HG02840 (cell line): ENCODE results near the gene SND1.
"Not testable (repeated sequence)": the region's sequence is repeated elsewhere in the genome, so short reads cannot be mapped to it uniquely, and the experiment has no call there.

ENCODE experiments used
- ATAC-seq: cut with Tn5 transposase; IDR thresholded peaks from one replicate; pipeline ENCODE4 v1.9.1; 2021; ENCODE audit warnings: mild to moderate bottlenecking, moderate library complexity, moderate number of reproducible peaks; ENCODE audit not compliant: unreplicated experiment, low FRiP score

The SND1 gene

GRCh38 chr7:127897704-127898454 is 245.9 kb downstream of the SND1 start:
- ATAC-seq: no peak

GRCh38 chr7:127899411-127899810 is 247.4 kb downstream of the SND1 start:
- no peak for ATAC-seq

- no peak for ATAC-seq
Measured at GRCh38 chr7:127900141-127900540, 248.1 kb downstream of the SND1 start.

GRCh38 chr7:127900732-127901685 is 249.0 kb downstream of the SND1 start:
- ATAC-seq: no peak

GRCh38 chr7:127901895-127902703 is 250.1 kb downstream of the SND1 start:
- ATAC-seq: no peak

- ATAC-seq: not testable (repeated sequence)
Measured at GRCh38 chr7:127902753-127903152, 250.8 kb downstream of the SND1 start.

- no peak for ATAC-seq
Measured at GRCh38 chr7:127903892-127904669, 252.1 kb downstream of the SND1 start.

GRCh38 chr7:127904670-127904985 is 252.6 kb downstream of the SND1 start:
- no peak for ATAC-seq

- ATAC-seq: no peak
Measured at GRCh38 chr7:127905021-127905420, 253.0 kb downstream of the SND1 start.

- ATAC-seq: no peak
Measured at GRCh38 chr7:127905491-127906330, 253.7 kb downstream of the SND1 start.

GRCh38 chr7:127907110-127908040 is 255.4 kb downstream of the SND1 start:
- ATAC-seq: no peak

GRCh38 chr7:127908430-127909258 is 256.6 kb downstream of the SND1 start:
- ATAC-seq: no peak

GRCh38 chr7:127909424-127910152 is 257.6 kb downstream of the SND1 start:
- no peak for ATAC-seq

GRCh38 chr7:127910670-127911069 is 258.7 kb downstream of the SND1 start:
- no peak for ATAC-seq

GRCh38 chr7:127911968-127912511 is 260.0 kb downstream of the SND1 start:
- ATAC-seq: peak; percentile 87

- no peak for ATAC-seq
Measured at GRCh38 chr7:127912901-127913300, 260.9 kb downstream of the SND1 start.
